ENCODE data around the gene FBXO15.

FBXO15 gene

DNA sequence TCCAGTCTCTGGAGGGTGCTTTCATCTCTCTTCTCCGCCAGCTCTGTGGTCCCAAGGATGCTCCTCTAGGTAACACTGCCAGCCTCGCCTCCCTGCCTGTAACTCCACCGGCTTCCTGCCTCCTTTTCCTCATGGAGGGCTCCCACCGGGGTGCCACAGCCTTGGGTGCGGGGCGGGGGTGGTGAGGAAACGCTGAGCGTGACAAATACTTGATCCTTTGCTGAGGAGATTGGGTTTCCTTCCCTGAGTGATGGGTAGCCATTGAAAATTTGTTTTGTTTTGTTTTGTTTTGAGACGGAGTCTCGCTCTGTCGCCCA is 25.8 kb upstream of the FBXO15 start:
- TF ChIP-seq, protein P1, sequence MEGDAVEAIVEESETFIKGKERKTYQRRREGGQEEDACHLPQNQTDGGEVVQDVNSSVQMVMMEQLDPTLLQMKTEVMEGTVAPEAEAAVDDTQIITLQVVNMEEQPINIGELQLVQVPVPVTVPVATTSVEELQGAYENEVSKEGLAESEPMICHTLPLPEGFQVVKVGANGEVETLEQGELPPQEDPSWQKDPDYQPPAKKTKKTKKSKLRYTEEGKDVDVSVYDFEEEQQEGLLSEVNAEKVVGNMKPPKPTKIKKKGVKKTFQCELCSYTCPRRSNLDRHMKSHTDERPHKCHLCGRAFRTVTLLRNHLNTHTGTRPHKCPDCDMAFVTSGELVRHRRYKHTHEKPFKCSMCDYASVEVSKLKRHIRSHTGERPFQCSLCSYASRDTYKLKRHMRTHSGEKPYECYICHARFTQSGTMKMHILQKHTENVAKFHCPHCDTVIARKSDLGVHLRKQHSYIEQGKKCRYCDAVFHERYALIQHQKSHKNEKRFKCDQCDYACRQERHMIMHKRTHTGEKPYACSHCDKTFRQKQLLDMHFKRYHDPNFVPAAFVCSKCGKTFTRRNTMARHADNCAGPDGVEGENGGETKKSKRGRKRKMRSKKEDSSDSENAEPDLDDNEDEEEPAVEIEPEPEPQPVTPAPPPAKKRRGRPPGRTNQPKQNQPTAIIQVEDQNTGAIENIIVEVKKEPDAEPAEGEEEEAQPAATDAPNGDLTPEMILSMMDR (conservative IDR thresholded peaks at IDR 0.05; ENCODE audit: low read depth, low read length) = no peak
- no peak overlapping the region for H3K4me3 ChIP-seq (ENCODE audit: low read length)
- no peak for DNase-seq (ENCODE audit: low read depth)

DNA sequence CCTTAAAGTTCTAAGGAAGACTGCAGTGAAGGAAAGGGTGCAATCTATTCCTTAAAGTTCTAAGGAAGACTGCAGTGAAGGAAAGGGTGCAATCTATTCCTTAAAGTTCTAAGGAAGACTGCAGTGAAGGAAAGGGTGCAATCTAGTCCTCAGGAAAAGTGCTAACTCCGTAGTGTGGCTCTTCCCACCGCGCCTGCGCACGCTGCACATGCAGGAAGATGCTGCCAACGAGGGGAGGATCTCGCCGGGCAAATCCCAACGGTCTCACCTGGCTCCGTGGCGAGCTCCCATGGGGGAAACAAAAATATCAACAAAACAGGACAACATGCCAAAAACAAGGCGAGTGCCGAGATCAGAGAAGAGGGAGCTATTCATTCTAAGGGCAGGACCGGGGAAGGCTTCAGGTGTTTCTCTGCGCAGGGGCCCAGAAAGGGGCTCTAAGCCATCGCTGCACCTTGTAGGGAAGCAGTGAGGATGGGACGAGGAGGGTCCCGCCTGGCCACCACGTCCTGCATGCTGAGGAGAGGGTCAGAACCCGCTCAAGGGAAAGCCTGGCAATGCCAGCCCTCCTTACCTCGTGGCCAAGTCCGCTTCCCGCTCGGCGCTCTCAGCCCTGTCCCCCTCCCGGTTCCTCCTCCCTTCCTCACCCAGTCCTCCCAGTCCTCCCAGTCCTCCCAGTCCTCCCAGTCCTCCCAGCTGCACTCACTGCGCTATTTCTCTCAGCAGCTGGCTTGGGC is 25.2 kb upstream of the FBXO15 start:
- no peak overlapping the region for H3K4me3 ChIP-seq (ENCODE audit: low read length)
- TF ChIP-seq, protein P1 (conservative IDR thresholded peaks at IDR 0.05; ENCODE audit: low read depth, low read length) = no peak
- no peak for DNase-seq (ENCODE audit: low read depth)

DNA sequence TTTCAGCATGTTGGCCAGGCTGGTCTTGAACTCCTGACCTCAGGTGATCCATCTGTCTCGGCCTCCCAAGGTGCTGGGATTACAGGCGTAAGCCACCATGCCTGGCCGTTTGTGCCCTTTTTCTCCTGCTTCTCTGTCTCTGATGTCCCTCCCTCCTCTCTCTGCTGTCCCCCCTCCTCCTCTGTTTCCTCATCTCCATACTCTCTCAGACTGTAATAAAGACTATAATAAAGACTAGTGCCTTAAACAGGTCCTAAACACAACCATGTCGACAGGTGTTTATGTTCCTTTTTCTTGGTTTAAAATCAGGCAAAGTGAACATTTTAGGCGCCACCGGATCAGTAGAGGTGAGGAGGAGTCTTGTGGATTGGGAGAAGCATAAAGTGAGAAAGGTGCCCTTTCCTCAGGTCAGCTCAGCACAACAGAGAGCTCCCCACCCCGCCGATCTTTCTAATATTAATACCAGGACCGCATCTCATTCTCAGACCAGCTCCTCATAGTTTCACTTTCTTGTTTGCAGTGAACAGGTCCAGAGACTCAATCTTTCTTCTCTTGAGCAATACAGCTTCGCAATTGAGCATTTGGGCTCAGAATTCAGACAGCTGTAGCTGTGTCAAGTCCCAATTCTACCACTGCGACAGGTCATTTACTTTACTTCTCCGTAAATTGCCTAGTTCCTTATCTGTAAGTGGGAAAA is 24.4 kb upstream of the FBXO15 start:
- TF ChIP-seq, protein P1 (conservative IDR thresholded peaks at IDR 0.05; ENCODE audit: low read depth, low read length) = no peak
- DNase-seq (ENCODE audit: low read depth) = no peak
- H3K4me3 ChIP-seq (ENCODE audit: low read length) = no peak overlapping the region

DNA sequence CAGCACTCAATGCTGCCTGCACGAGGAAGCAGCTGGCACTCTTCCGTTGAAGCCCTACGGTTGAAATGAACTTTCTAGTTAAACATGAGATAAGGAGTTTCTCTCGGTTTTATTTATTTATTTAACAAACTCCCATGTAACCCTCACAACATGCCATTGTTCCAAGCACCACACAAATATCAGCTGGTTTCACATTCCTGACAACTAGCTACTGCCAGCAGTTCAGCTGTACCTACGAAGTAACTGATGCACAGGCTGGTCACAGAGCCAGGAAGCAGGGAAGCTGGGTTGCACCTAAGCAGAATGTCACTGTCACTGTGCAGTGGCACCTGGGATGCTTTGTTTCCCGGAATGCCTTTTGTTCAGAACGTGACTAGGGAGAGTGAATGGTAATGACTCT is 18.8 kb upstream of the FBXO15 start:
- TF ChIP-seq, protein P1 (conservative IDR thresholded peaks at IDR 0.05; ENCODE audit: low read depth, low read length) = no peak
- DNase-seq (ENCODE audit: low read depth) = no peak
- no peak overlapping the region for H3K4me3 ChIP-seq (ENCODE audit: low read length)

DNA sequence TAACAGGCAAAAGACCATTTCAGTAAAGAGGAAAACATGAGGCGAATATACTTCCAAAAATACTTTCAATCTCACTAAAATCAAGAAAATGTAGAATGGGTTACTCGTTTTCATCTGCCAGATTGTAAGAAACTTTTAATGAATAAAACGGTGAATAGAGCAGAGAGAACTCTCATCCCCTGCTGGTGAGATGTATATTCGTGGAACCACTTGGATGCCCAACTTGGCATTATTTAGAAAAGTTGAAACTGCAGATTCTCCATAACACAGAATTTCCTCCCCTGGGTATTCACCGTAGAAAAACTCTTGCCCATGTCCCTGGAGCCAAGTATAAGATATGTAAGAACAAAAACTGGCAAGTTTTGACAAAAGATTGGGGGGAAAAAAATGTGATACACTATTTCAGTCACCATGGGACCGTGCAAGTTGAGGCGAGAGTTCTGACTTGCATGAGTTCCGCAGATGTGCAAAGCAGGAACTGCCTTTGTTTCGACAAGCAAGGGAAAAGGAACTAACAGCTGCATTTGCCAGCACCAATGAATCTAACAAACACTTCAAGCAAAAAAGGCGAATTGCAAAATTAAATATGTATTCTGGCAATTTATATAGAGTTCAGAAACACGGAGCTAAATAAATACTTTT is 15.5 kb upstream of the FBXO15 start:
- H3K4me3 ChIP-seq (ENCODE audit: low read length) = no peak overlapping the region
- TF ChIP-seq, protein P1 (conservative IDR thresholded peaks at IDR 0.05; ENCODE audit: low read depth, low read length) = no peak
- DNase-seq (ENCODE audit: low read depth) = no peak

DNA sequence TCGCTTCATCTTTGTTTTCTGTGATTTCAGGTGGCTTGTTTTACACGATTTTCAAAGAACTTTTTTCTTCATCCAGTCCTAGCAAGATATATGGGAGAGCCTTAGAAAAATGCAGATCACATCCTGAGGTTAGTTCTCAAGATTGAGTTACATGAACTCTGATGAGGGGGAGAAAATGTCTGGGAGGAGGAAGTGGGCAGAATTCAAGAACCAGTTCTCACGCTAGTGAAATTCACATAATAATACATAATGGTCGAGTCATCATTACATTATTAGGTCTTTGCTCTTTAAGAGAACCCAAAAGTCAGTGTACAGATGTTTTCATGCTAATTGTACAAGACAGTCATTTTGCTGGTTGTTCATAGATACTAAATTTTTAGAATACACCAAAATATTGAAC is 7.6 kb upstream of the FBXO15 start:
- no peak overlapping the region for H3K4me3 ChIP-seq (ENCODE audit: low read length)
- no peak for DNase-seq (ENCODE audit: low read depth)
- TF ChIP-seq, protein P1 (conservative IDR thresholded peaks at IDR 0.05; ENCODE audit: low read depth, low read length) = no peak

Measured in retinal pigment epithelial cell (primary cell).